ENCODE measurements around the gene CTNND2.

CTNND2 gene

GRCh38 chr5:11579351-11579750 is 324.9 kb downstream of the CTNND2 start:
- H3K4me3 ChIP-seq, result no peak overlapping the region
- no peak for TF ChIP-seq Cebpa-rat (IDR thresholded peaks at IDR 0.05)

GRCh38 chr5:11574787-11575186 is 329.5 kb downstream of the CTNND2 start:
- no peaks in the 10 kb centered on the region for H3K9me3 ChIP-seq (replicated peaks in 1 of 11)
- H3K4me2 ChIP-seq, result no peak overlapping the region
- no peaks in the 10 kb centered on the region for H3K27me3 ChIP-seq
- no peak overlapping the region for H3K9ac ChIP-seq
- no peaks in the 10 kb centered on the region for H3K36me3 ChIP-seq
- no peak overlapping the region for H3K4me3 ChIP-seq
- no peaks in the 10 kb centered on the region for H3K4me1 ChIP-seq
- H3K27ac ChIP-seq, result no peak overlapping the region
- no peaks in the 10 kb centered on the region for H4K20me1 ChIP-seq
- no peak for TF ChIP-seq Cebpa-rat (IDR thresholded peaks at IDR 0.05)

More at GRCh38 chr5:11579351-11579750, 324.9 kb downstream of the CTNND2 start:
- H3K27me3 ChIP-seq, result no peaks in the 10 kb centered on the region
- no peak overlapping the region for H3K4me2 ChIP-seq
- no peaks in the 10 kb centered on the region for H4K20me1 ChIP-seq
- no peaks in the 10 kb centered on the region for H3K4me1 ChIP-seq
- no peaks in the 10 kb centered on the region for H3K9me3 ChIP-seq (replicated peaks in 1 of 11)
- no peak overlapping the region for H3K27ac ChIP-seq
- H3K9ac ChIP-seq, result no peak overlapping the region
- no peaks in the 10 kb centered on the region for H3K36me3 ChIP-seq

GRCh38 chr5:11573140-11573992 is 330.9 kb downstream of the CTNND2 start:
- H3K27ac ChIP-seq, result no peak overlapping the region
- no peak overlapping the region for H3K9ac ChIP-seq
- no peaks in the 10 kb centered on the region for H4K20me1 ChIP-seq
- no peak overlapping the region for H3K4me3 ChIP-seq
- TF ChIP-seq Cebpa-rat (IDR thresholded peaks at IDR 0.05), result no peak
- no peaks in the 10 kb centered on the region for H3K27me3 ChIP-seq
- no peaks in the 10 kb centered on the region for H3K9me3 ChIP-seq (replicated peaks in 1 of 11)
- no peaks in the 10 kb centered on the region for H3K36me3 ChIP-seq
- H3K4me1 ChIP-seq, result no peaks in the 10 kb centered on the region
- no peak overlapping the region for H3K4me2 ChIP-seq

GRCh38 chr5:11564706-11565105 is 339.5 kb downstream of the CTNND2 start:
- H3K27ac ChIP-seq, result no peak overlapping the region
- no peaks in the 10 kb centered on the region for H3K36me3 ChIP-seq
- no peak overlapping the region for H3K4me2 ChIP-seq
- no peak overlapping the region for H3K4me3 ChIP-seq
- H4K20me1 ChIP-seq, result no peaks in the 10 kb centered on the region
- no peaks in the 10 kb centered on the region for H3K27me3 ChIP-seq
- H3K4me1 ChIP-seq, result no peaks in the 10 kb centered on the region
- no peak for TF ChIP-seq Cebpa-rat (IDR thresholded peaks at IDR 0.05)
- H3K9me3 ChIP-seq (replicated peaks in 1 of 11), result peaks cover 0 to 2% (median 0%) of the 10 kb centered on the region in 11 experiments; a peak in 1 of 22 replicates
- no peak overlapping the region for H3K9ac ChIP-seq

- Histone ChIP-seq H3K27me3 (no peaks in the 10 kb centered on the region), H3K36me3 (no peaks in the 10 kb centered on the region), H4K20me1 (no peaks in the 10 kb centered on the region), H3K9me3 (replicated peaks in 1 of 11) (peaks cover 0 to 5% (median 0%) of the 10 kb centered on the region in 11 experiments; a peak in 1 of 22 replicates), H3K9ac (no peak overlapping the region), H3K27ac (no peak overlapping the region), H3K4me1 (no peaks in the 10 kb centered on the region), H3K4me2 (no peak overlapping the region), H3K4me3 (no peak overlapping the region)
- peak in 2 of 11 experiments; percentile 21 to 30; a peak in 3 of 22 replicates for TF ChIP-seq Cebpa-rat (IDR thresholded peaks at IDR 0.05)
These were observed 340.4 kb downstream of the CTNND2 start for GRCh38 chr5:11563822-11564221.

- Histone ChIP-seq H3K27ac (no peak overlapping the region), H3K36me3 (no peaks in the 10 kb centered on the region), H3K9ac (no peak overlapping the region), H3K9me3 (replicated peaks in 1 of 11) (peaks cover 0 to 5% (median 0%) of the 10 kb centered on the region in 11 experiments; a peak in 1 of 22 replicates), H3K4me3 (no peak overlapping the region), H3K4me2 (no peak overlapping the region), H3K27me3 (no peaks in the 10 kb centered on the region), H4K20me1 (no peaks in the 10 kb centered on the region), H3K4me1 (no peaks in the 10 kb centered on the region)
- no peak for TF ChIP-seq Cebpa-rat (IDR thresholded peaks at IDR 0.05)
These were observed 343.1 kb downstream of the CTNND2 start for GRCh38 chr5:11560915-11561697.

GRCh38 chr5:11557063-11557462 is 347.2 kb downstream of the CTNND2 start:
- Histone ChIP-seq H3K4me2 (no peak overlapping the region), H4K20me1 (no peaks in the 10 kb centered on the region), H3K4me1 (no peaks in the 10 kb centered on the region), H3K27ac (no peak overlapping the region), H3K4me3 (no peak overlapping the region), H3K36me3 (no peaks in the 10 kb centered on the region), H3K9ac (no peak overlapping the region), H3K9me3 (replicated peaks in 1 of 11) (peaks cover 0 to 5% (median 0%) of the 10 kb centered on the region in 11 experiments; a peak in 1 of 22 replicates), H3K27me3 (no peaks in the 10 kb centered on the region)
- no peak for TF ChIP-seq Cebpa-rat (IDR thresholded peaks at IDR 0.05)

GRCh38 chr5:11555171-11555570 is 349.1 kb downstream of the CTNND2 start:
- Histone ChIP-seq H3K9me3 (replicated peaks in 1 of 11) (peaks cover 0 to 5% (median 0%) of the 10 kb centered on the region in 11 experiments; a peak in 1 of 22 replicates), H4K20me1 (no peaks in the 10 kb centered on the region), H3K4me1 (no peaks in the 10 kb centered on the region), H3K4me3 (no peak overlapping the region), H3K27me3 (no peaks in the 10 kb centered on the region), H3K4me2 (no peak overlapping the region), H3K36me3 (no peaks in the 10 kb centered on the region), H3K9ac (no peak overlapping the region), H3K27ac (no peak overlapping the region)
- no peak for TF ChIP-seq Cebpa-rat (IDR thresholded peaks at IDR 0.05)

GRCh38 chr5:11547730-11548129 is 356.5 kb downstream of the CTNND2 start:
- peak overlapping the region in 2 of 11 experiments; percentile 31 to 42; a peak in 4 of 22 replicates for H3K4me2 ChIP-seq
- no peaks in the 10 kb centered on the region for H3K36me3 ChIP-seq
- H3K9me3 ChIP-seq (replicated peaks in 1 of 11), result no peaks in the 10 kb centered on the region

More at GRCh38 chr5:11547730-11548129, 356.5 kb downstream of the CTNND2 start:
- peaks cover 0 to 9% (median 0%) of the 10 kb centered on the region in 10 experiments; a peak in 2 of 20 replicates for H3K4me1 ChIP-seq
- H4K20me1 ChIP-seq, result no peaks in the 10 kb centered on the region
- H3K27me3 ChIP-seq, result no peaks in the 10 kb centered on the region
- no peak overlapping the region for H3K4me3 ChIP-seq
- H3K27ac ChIP-seq, result no peak overlapping the region
- TF ChIP-seq Cebpa-rat (IDR thresholded peaks at IDR 0.05), result no peak
- H3K9ac ChIP-seq, result no peak overlapping the region
